SU-DHL-6 (cell line): ENCODE data around the gene GPR141.

Experiments used
- H2AFZ ChIP-seq: fragments of 200-600 bp; sonication (generic); 2 replicates; pipeline ENCODE4 v1.6.1; 2014; ENCODE audit warnings: low read depth, mild to moderate bottlenecking, moderate library complexity, mixed read lengths, antibody characterized with exemption, low read length; ENCODE audit not compliant: severe bottlenecking
- H3F3A ChIP-seq: fragments of 200-600 bp; shearing (Covaris generic); 2 replicates; pipeline ENCODE4 v1.6.0; 2016; ENCODE audit warnings: antibody characterized with exemption, mild to moderate bottlenecking; ENCODE audit not compliant: insufficient read depth
- H3K27ac ChIP-seq: fragments of 200-600 bp; sonication (generic); 2 replicates; pipeline ENCODE4 v1.5.1; 2016; ENCODE audit warnings: low read depth, mild to moderate bottlenecking, low read length, moderate library complexity, mixed read lengths
- H3K27me3 ChIP-seq: fragments of 200-600 bp; sonication (generic), shearing (Covaris generic); 2 replicates; pipeline ENCODE4 v1.6.0; 2014; ENCODE audit warnings: mild to moderate bottlenecking, low read length
- H3K36me3 ChIP-seq: fragments of 200-600 bp; sonication (generic); 2 replicates; pipeline ENCODE4 v1.6.1; 2014; ENCODE audit warnings: mild to moderate bottlenecking, low read length, mixed read lengths
- H3K4me2 ChIP-seq: fragments of 300-600, 200-600 bp; shearing (Covaris generic), sonication (generic); 2 replicates; pipeline ENCODE4 v1.6.0; 2014; ENCODE audit warnings: low read length, low read depth, mild to moderate bottlenecking; ENCODE audit not compliant: poor library complexity, severe bottlenecking
- H3K4me3 ChIP-seq: fragments of 200-600 bp; sonication (generic); 2 replicates; pipeline ENCODE4 v1.5.1; 2014; ENCODE audit warnings: antibody characterized with exemption, low read length, mild to moderate bottlenecking, mixed read lengths; ENCODE audit not compliant: insufficient read depth, poor library complexity, severe bottlenecking
- H3K79me2 ChIP-seq: fragments of 200-600 bp; sonication (generic); 2 replicates; pipeline ENCODE4 v1.6.1; 2014; ENCODE audit warnings: mild to moderate bottlenecking, low read length, moderate library complexity; ENCODE audit not compliant: insufficient read depth
- H3K9ac ChIP-seq: fragments of 200-600 bp; sonication (generic); 2 replicates; pipeline ENCODE4 v1.7.0; 2014; ENCODE audit warnings: mild to moderate bottlenecking, low read length
- H3K9me2 ChIP-seq: fragments of 200-600 bp; sonication (generic); replicated peaks from 2 replicates; pipeline ENCODE4 v1.6.1; 2014; ENCODE audit warnings: low read length; ENCODE audit not compliant: insufficient read depth
- H3K9me3 ChIP-seq: fragments of 200-600 bp; sonication (generic); 2 replicates; pipeline ENCODE4 v1.6.1; 2014; ENCODE audit warnings: low read length, mixed read lengths; ENCODE audit not compliant: insufficient read depth
- H4K20me1 ChIP-seq: fragments of 200-600 bp; sonication (generic); 2 replicates; pipeline ENCODE4 v1.6.1; 2014; ENCODE audit warnings: low read depth, mild to moderate bottlenecking, antibody characterized with exemption, low read length, moderate library complexity, mixed read lengths
- EZH2phosphoT487 ChIP-seq: fragments of 200-600 bp; sonication (generic), shearing (Covaris generic); conservative IDR thresholded peaks from 2 replicates; pipeline ENCODE4 v1.6.1; 2018; ENCODE audit warnings: mild to moderate bottlenecking, antibody characterized with exemption, low read length, moderate library complexity, mixed read lengths
- TF ChIP-seq, protein P1 (sequence below): fragments of 200-600 bp; sonication (generic); IDR thresholded peaks from one replicate; pipeline ENCODE4 v1.5.1; 2017; ENCODE audit warnings: antibody characterized with exemption, mild to moderate bottlenecking, low read length, moderate library complexity; ENCODE audit not compliant: insufficient read depth, poor library complexity, severe bottlenecking

Gene GPR141

DNA sequence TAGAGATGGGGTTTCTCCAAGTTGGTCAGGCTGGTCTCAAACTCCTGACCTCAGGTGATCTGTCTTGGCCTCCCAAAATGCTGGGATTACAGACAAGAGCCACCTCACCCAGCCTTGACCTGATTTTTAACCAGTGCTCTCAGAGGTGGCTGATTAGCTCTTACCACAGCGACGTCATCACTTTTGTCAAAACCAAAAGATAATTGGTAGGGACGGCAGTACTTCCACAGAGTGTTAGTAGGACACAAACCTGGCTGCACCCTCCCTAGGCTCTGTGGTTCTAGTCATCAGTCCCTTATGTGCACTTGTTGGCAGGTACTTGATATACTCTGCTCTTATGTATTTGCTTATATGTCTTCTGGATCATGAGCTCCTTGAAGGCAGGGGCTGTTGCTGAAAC is 74.0 kb downstream of the GPR141 start:
- H3K27me3 ChIP-seq, result peaks cover 2% of the 10 kb centered on the region; the same call in 1 of the 2 replicates
- H3K27ac ChIP-seq, result no peak overlapping the region
- no peak overlapping the region for H2AFZ ChIP-seq
- no peaks in the 10 kb centered on the region for H3K36me3 ChIP-seq
- no peaks in the 10 kb centered on the region for H3F3A ChIP-seq
- no peak overlapping the region for H3K4me2 ChIP-seq
- H3K9me3 ChIP-seq, result no peaks in the 10 kb centered on the region
- TF ChIP-seq EZH2phosphoT487, result no peak
- TF ChIP-seq, protein P1, sequence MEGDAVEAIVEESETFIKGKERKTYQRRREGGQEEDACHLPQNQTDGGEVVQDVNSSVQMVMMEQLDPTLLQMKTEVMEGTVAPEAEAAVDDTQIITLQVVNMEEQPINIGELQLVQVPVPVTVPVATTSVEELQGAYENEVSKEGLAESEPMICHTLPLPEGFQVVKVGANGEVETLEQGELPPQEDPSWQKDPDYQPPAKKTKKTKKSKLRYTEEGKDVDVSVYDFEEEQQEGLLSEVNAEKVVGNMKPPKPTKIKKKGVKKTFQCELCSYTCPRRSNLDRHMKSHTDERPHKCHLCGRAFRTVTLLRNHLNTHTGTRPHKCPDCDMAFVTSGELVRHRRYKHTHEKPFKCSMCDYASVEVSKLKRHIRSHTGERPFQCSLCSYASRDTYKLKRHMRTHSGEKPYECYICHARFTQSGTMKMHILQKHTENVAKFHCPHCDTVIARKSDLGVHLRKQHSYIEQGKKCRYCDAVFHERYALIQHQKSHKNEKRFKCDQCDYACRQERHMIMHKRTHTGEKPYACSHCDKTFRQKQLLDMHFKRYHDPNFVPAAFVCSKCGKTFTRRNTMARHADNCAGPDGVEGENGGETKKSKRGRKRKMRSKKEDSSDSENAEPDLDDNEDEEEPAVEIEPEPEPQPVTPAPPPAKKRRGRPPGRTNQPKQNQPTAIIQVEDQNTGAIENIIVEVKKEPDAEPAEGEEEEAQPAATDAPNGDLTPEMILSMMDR, result no peak
- no peak overlapping the region for H3K4me3 ChIP-seq
- H4K20me1 ChIP-seq, result no peaks in the 10 kb centered on the region
- H3K9me2 ChIP-seq, result no peaks in the 10 kb centered on the region
- H3K79me2 ChIP-seq, result no peaks in the 10 kb centered on the region
- H3K9ac ChIP-seq, result no peak overlapping the region

DNA sequence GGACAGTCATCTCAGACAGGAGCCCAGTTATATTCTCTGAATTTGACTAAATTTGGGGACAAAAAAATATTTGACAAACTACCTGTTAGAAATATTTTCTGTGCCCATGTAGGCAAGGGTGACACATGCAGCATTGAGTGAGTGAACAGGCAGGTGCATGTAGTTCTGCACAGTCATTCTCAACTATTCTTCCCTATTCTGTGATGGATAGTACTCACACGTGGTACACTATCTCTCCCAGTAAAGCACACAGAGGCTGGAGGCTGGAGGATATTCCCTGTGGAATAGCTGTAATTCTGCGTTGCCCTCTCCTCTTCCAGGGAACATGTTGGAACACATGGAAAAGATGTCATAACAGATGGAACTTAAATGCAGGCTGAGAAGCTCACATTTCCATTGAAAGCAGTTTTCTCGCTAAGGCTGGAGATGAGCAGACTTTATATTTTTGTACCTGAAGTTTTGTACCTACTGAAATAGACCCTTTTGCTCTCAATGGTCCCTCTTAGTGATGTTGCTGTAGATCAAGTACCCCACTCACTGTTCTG is 75.0 kb downstream of the GPR141 start:
- Histone ChIP-seq H2AFZ (no peak overlapping the region), H3K9ac (no peak overlapping the region), H3K27me3 (peaks cover 2% of the 10 kb centered on the region; the same call in 1 of the 2 replicates), H3K36me3 (no peaks in the 10 kb centered on the region), H3K79me2 (no peaks in the 10 kb centered on the region), H3K27ac (no peak overlapping the region), H3K4me3 (no peak overlapping the region), H3F3A (no peaks in the 10 kb centered on the region), H4K20me1 (no peaks in the 10 kb centered on the region), H3K9me2 (no peaks in the 10 kb centered on the region), H3K9me3 (no peaks in the 10 kb centered on the region), H3K4me2 (no peak overlapping the region)
- TF ChIP-seq, protein P1, result no peak
- TF ChIP-seq EZH2phosphoT487, result no peak

DNA sequence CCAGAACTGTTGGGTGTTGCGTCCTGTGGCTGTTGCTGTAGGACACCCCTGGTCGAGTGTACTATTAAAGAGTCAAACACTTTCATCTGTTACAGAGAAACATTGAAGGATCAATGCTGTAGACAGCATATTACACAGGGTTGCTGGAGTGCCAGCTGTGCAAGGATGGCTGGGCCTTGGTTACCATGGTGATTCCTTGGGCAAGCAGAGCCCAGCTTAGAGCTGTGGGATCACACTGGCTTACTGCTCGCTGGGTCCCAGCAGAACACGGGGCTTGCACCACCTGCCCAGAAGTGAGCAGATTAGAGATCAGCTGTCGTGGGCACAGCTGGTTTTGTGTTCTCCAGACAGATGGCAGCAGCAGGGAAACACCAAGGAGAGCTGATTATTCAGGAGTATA is 76.0 kb downstream of the GPR141 start:
- Histone ChIP-seq H4K20me1 (no peaks in the 10 kb centered on the region), H3K79me2 (no peaks in the 10 kb centered on the region), H3K4me3 (no peak overlapping the region), H3K27me3 (peaks cover 2% of the 10 kb centered on the region; the same call in 1 of the 2 replicates), H3K4me2 (no peak overlapping the region), H3K36me3 (no peaks in the 10 kb centered on the region), H3K9ac (no peak overlapping the region), H2AFZ (no peak overlapping the region), H3K9me3 (no peaks in the 10 kb centered on the region), H3F3A (no peaks in the 10 kb centered on the region), H3K9me2 (no peaks in the 10 kb centered on the region), H3K27ac (no peak overlapping the region)
- TF ChIP-seq, protein P1, result no peak
- TF ChIP-seq EZH2phosphoT487, result no peak
